Naive thymus-derived CD4-positive, alpha-beta T cell (primary cell): ENCODE data around the gene USP17L24. TPM values are rescaled to one million over a fixed set of nuclear protein-coding genes. Genes with fewer than 3 reads are reported as not detected.
"Not testable (repeated sequence)": the region's sequence is repeated elsewhere in the genome, so short reads cannot be mapped to it uniquely, and the experiment has no call there.

Experiments
- ATAC-seq: fragments of 150-1000 bp; cut with Tn5 transposase; 2 replicates; pipeline ENCODE4 v1.10.0; 2021; ENCODE audit warnings: mild to moderate bottlenecking, moderate library complexity
- CTCF ChIA-PET: fragments of 350-600 bp; sonication (Branson Sonifier 250); formaldehyde crosslinking; loops from one replicate; lab custom pipeline; 2021; ENCODE audit warnings: antibody characterized with exemption; lab: Charles Lee
- POLR2A ChIA-PET: fragments of 350-600 bp; sonication (Branson Sonifier 250); formaldehyde crosslinking; loops from one replicate; lab custom pipeline; 2021; ENCODE audit warnings: antibody characterized with exemption, inconsistent platforms; lab: Charles Lee
- DNase-seq, 9 donors: peaks; one replicate each; pipeline versions ENCODE4 v3.0.0 to v3.0.0-alpha.2; 2020 to 2022; ENCODE audit warnings: mixed read lengths in 1 of 9
- H3K27ac ChIP-seq: one replicate; pipeline ENCODE4 v1.7.0; 2013; ENCODE audit warnings: mild to moderate bottlenecking, low read depth, low read length, moderate library complexity
- H3K27me3 ChIP-seq, 2 donors: one replicate each; pipeline ENCODE4 v1.7.0; 2013; ENCODE audit warnings: low read length in 2 of 2, mild to moderate bottlenecking in 2 of 2, moderate library complexity in 2 of 2; ENCODE audit not compliant: control insufficient read depth in 2 of 2, insufficient read depth in 2 of 2
- H3K36me3 ChIP-seq, 3 experiments: 1 replicate in 2 of 3; 2 replicates in 1 of 3; pipeline ENCODE4 v1.7.0; 2013; ENCODE audit warnings: low read length in 3 of 3, mild to moderate bottlenecking in 3 of 3, moderate library complexity in 1 of 3; ENCODE audit not compliant: insufficient read depth in 3 of 3, control insufficient read depth in 2 of 3
- H3K4me1 ChIP-seq, 2 donors: one replicate each; pipeline ENCODE4 v1.7.0; 2013; ENCODE audit warnings: low read length in 2 of 2, mild to moderate bottlenecking in 2 of 2, moderate library complexity in 1 of 2; ENCODE audit not compliant: control insufficient read depth in 2 of 2, insufficient read depth in 2 of 2
- H3K4me3 ChIP-seq: 2 replicates; pipeline ENCODE4 v1.7.0; 2013; ENCODE audit warnings: mild to moderate bottlenecking, low read length
- H3K9me3 ChIP-seq, 3 experiments: 1 replicate in 2 of 3; 2 replicates in 1 of 3; pipeline ENCODE4 v1.7.0; 2013; ENCODE audit warnings: low read length in 3 of 3; ENCODE audit not compliant: control insufficient read depth in 2 of 3
- H3K27ac Mint-ChIP-seq, 9 donors: one replicate each; pipeline ENCODE4 v1.8.0; 2020 to 2022; ENCODE audit warnings: mixed read lengths in 9 of 9, mild to moderate bottlenecking in 8 of 9, moderate library complexity in 5 of 9, inconsistent platforms in 2 of 9
- H3K27me3 Mint-ChIP-seq, 5 donors: one replicate each; pipeline ENCODE4 v1.8.0; 2021 to 2022; ENCODE audit warnings: mixed read lengths in 5 of 5, mild to moderate bottlenecking in 1 of 5
- H3K36me3 Mint-ChIP-seq, 5 donors: one replicate each; pipeline ENCODE4 v1.8.0; 2020 to 2022; ENCODE audit warnings: mixed read lengths in 5 of 5, mild to moderate bottlenecking in 3 of 5, inconsistent platforms in 1 of 5
- H3K4me1 Mint-ChIP-seq, 7 donors: one replicate each; pipeline ENCODE4 v1.8.0; 2020 to 2022; ENCODE audit warnings: mixed read lengths in 7 of 7, mild to moderate bottlenecking in 3 of 7, inconsistent platforms in 1 of 7
- H3K4me3 Mint-ChIP-seq, 10 donors: one replicate each; pipeline ENCODE4 v1.8.0; 2020 to 2022; ENCODE audit warnings: mild to moderate bottlenecking in 10 of 10, mixed read lengths in 10 of 10, moderate library complexity in 6 of 10, inconsistent platforms in 2 of 10
- H3K9me3 Mint-ChIP-seq, 11 donors: one replicate each; pipeline ENCODE4 v1.8.0; 2020 to 2022; ENCODE audit warnings: mixed read lengths in 11 of 11, mild to moderate bottlenecking in 4 of 11, inconsistent platforms in 1 of 11, moderate library complexity in 1 of 11
- intact Hi-C, 2 donors: fragments of 100-400 bp; cut with micrococcal nuclease; formaldehyde crosslinking; loops; one replicate each; pipeline ENCODE4 v1.15.1; 2023
- polyA plus RNA-seq, 2 donors: library from polyadenylated mRNA; unstranded; fragments of 300-500 nt; fragmentation: Illumina TruSeq; gene quantifications; one replicate each; pipeline ENCODE4 v1.2.3, GENCODE V29; 2021
- total RNA-seq, 6 experiments: library from RNA in 5 of 6; stranded (reverse) in 5 of 6; gene quantifications; 1 replicate in 5 of 6; 2 replicates in 1 of 6; pipeline ENCODE4 v1.2.3 and lab custom pipeline; 2021 to 2026

The USP17L24 gene, protein sequence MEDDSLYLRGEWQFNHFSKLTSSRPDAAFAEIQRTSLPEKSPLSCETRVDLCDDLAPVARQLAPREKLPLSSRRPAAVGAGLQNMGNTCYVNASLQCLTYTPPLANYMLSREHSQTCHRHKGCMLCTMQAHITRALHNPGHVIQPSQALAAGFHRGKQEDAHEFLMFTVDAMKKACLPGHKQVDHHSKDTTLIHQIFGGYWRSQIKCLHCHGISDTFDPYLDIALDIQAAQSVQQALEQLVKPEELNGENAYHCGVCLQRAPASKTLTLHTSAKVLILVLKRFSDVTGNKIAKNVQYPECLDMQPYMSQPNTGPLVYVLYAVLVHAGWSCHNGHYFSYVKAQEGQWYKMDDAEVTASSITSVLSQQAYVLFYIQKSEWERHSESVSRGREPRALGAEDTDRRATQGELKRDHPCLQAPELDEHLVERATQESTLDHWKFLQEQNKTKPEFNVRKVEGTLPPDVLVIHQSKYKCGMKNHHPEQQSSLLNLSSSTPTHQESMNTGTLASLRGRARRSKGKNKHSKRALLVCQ
- total RNA-seq (not detected), polyA plus RNA-seq (not detected), total RNA-seq (lab: John Stamatoyannopoulos, UW) (not detected)

DNA sequence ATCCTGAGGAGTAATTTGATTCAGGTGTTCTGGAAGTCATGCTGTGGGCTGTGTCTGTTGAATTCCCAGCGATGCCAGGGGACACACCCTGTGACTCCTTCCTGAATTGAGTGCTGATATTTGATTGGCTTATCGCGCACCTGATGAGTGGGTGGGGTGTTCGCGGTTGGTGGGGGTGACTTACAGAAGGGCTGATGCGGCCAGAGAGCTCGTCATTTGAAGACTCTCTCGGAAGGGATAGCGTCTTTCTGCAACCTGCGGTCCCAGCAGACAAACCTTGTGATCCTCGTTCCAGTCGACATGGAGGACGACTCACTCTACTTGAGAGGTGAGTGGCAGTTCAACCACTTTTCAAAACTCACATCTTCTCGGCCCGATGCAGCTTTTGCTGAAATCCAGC lies at the start of gene USP17L24:
USP17L24 (plus strand) TSS at position 301 of the 400 bp plus-strand sequence; CDS start at position 301, 0 bp downstream.
- H3K4me3 ChIP-seq, H3K4me1 Mint-ChIP-seq, H3K27me3 ChIP-seq, intact Hi-C loops, H3K4me3 Mint-ChIP-seq, H3K27ac ChIP-seq, H3K27ac Mint-ChIP-seq, H3K36me3 ChIP-seq, POLR2A ChIA-PET, ATAC-seq, H3K9me3 ChIP-seq, DNase-seq, H3K27me3 Mint-ChIP-seq, H3K36me3 Mint-ChIP-seq, CTCF ChIA-PET, H3K4me1 ChIP-seq, H3K9me3 Mint-ChIP-seq: not testable (repeated sequence)

DNA sequence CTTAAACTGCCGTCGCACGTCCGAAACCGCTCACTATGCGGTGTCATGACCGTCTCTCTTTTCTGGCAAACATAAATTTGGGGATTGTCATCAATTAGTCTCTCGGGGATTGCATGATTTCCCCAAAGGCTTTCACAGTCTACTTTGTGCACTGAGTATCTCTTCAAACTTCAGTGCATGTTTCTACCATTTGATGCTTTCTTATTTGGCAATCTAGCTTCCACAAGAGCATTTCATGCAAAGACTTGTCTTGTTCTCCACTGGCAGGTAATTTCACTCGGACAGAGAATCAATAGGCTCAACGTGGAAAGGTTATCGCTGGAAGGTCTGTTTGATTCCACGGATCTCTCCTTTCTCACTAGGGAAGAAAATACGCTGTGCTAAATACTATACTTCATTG lies 774 bp upstream of the USP17L24 start:
- H3K4me1 ChIP-seq, H3K27ac ChIP-seq, H3K4me3 Mint-ChIP-seq, H3K36me3 ChIP-seq, H3K27me3 Mint-ChIP-seq, CTCF ChIA-PET, H3K27ac Mint-ChIP-seq, intact Hi-C loops, ATAC-seq, H3K27me3 ChIP-seq, H3K9me3 ChIP-seq, H3K4me1 Mint-ChIP-seq, H3K9me3 Mint-ChIP-seq, DNase-seq, H3K4me3 ChIP-seq, POLR2A ChIA-PET, H3K36me3 Mint-ChIP-seq: not testable (repeated sequence)

DNA sequence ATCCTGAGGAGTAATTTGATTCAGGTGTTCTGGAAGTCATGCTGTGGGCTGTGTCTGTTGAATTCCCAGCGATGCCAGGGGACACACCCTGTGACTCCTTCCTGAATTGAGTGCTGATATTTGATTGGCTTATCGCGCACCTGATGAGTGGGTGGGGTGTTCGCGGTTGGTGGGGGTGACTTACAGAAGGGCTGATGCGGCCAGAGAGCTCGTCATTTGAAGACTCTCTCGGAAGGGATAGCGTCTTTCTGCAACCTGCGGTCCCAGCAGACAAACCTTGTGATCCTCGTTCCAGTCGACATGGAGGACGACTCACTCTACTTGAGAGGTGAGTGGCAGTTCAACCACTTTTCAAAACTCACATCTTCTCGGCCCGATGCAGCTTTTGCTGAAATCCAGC lies 4.6 kb downstream of the USP17L24 start, which contains the start of gene USP17L25:
USP17L25 (plus strand) TSS at position 301 of the 400 bp plus-strand sequence; CDS start at position 301, 0 bp downstream.
- H3K9me3 ChIP-seq, POLR2A ChIA-PET, H3K27ac Mint-ChIP-seq, H3K9me3 Mint-ChIP-seq, DNase-seq, ATAC-seq, CTCF ChIA-PET, intact Hi-C loops, H3K4me1 ChIP-seq, H3K4me1 Mint-ChIP-seq, H3K36me3 ChIP-seq, H3K4me3 Mint-ChIP-seq, H3K4me3 ChIP-seq, H3K27me3 ChIP-seq, H3K27ac ChIP-seq, H3K27me3 Mint-ChIP-seq, H3K36me3 Mint-ChIP-seq: not testable (repeated sequence)

DNA sequence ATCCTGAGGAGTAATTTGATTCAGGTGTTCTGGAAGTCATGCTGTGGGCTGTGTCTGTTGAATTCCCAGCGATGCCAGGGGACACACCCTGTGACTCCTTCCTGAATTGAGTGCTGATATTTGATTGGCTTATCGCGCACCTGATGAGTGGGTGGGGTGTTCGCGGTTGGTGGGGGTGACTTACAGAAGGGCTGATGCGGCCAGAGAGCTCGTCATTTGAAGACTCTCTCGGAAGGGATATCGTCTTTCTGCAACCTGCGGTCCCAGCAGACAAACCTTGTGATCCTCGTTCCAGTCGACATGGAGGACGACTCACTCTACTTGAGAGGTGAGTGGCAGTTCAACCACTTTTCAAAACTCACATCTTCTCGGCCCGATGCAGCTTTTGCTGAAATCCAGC lies 9.4 kb downstream of the USP17L24 start, which contains the start of gene USP17L26:
USP17L26 (plus strand) TSS at position 301 of the 400 bp plus-strand sequence; CDS start at position 301, 0 bp downstream.
- H3K36me3 ChIP-seq, ATAC-seq, H3K4me3 Mint-ChIP-seq, H3K27ac ChIP-seq, H3K4me1 ChIP-seq, H3K9me3 ChIP-seq, H3K27me3 Mint-ChIP-seq, POLR2A ChIA-PET, H3K27ac Mint-ChIP-seq, H3K9me3 Mint-ChIP-seq, H3K27me3 ChIP-seq, H3K4me3 ChIP-seq, intact Hi-C loops, DNase-seq, H3K36me3 Mint-ChIP-seq, H3K4me1 Mint-ChIP-seq, CTCF ChIA-PET: not testable (repeated sequence)

DNA sequence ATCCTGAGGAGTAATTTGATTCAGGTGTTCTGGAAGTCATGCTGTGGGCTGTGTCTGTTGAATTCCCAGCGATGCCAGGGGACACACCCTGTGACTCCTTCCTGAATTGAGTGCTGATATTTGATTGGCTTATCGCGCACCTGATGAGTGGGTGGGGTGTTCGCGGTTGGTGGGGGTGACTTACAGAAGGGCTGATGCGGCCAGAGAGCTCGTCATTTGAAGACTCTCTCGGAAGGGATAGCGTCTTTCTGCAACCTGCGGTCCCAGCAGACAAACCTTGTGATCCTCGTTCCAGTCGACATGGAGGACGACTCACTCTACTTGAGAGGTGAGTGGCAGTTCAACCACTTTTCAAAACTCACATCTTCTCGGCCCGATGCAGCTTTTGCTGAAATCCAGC lies 14.1 kb downstream of the USP17L24 start, which contains the start of gene USP17L5:
USP17L5 (plus strand) TSS at position 301 of the 400 bp plus-strand sequence; CDS start at position 301, 0 bp downstream.
- H3K4me3 Mint-ChIP-seq, H3K27me3 Mint-ChIP-seq, H3K36me3 Mint-ChIP-seq, H3K4me1 ChIP-seq, H3K4me3 ChIP-seq, ATAC-seq, DNase-seq, H3K27me3 ChIP-seq, H3K27ac Mint-ChIP-seq, H3K9me3 ChIP-seq, intact Hi-C loops, H3K27ac ChIP-seq, CTCF ChIA-PET, H3K9me3 Mint-ChIP-seq, POLR2A ChIA-PET, H3K4me1 Mint-ChIP-seq, H3K36me3 ChIP-seq: not testable (repeated sequence)

DNA sequence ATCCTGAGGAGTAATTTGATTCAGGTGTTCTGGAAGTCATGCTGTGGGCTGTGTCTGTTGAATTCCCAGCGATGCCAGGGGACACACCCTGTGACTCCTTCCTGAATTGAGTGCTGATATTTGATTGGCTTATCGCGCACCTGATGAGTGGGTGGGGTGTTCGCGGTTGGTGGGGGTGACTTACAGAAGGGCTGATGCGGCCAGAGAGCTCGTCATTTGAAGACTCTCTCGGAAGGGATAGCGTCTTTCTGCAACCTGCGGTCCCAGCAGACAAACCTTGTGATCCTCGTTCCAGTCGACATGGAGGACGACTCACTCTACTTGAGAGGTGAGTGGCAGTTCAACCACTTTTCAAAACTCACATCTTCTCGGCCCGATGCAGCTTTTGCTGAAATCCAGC lies 18.9 kb downstream of the USP17L24 start, which contains the start of gene USP17L27:
USP17L27 (plus strand) TSS at position 301 of the 400 bp plus-strand sequence; CDS start at position 301, 0 bp downstream.
- H3K36me3 ChIP-seq, H3K9me3 ChIP-seq, H3K4me1 Mint-ChIP-seq, POLR2A ChIA-PET, H3K9me3 Mint-ChIP-seq, intact Hi-C loops, CTCF ChIA-PET, H3K27me3 Mint-ChIP-seq, H3K27me3 ChIP-seq, H3K27ac ChIP-seq, DNase-seq, H3K27ac Mint-ChIP-seq, H3K4me3 ChIP-seq, ATAC-seq, H3K4me3 Mint-ChIP-seq, H3K36me3 Mint-ChIP-seq, H3K4me1 ChIP-seq: not testable (repeated sequence)
